Upper lobe of right lung (tissue), 1 donor: Measurements from ENCODE around the gene CHMP4A. TPM values are rescaled to one million over a fixed set of nuclear protein-coding genes. Genes with fewer than 3 reads are reported as not detected.

ENCODE experiments used
- ATAC-seq: fragments of 200-7000 bp; cut with Tn5 transposase; one replicate; pipeline ENCODE4 v1.9.1; 2020; ENCODE audit warnings: mild to moderate bottlenecking, moderate library complexity
- DNase-seq: peaks from one replicate; pipeline ENCODE4 v3.0.0-alpha.2; 2020
- H3K27ac ChIP-seq: fragments of 200-600 bp; one replicate; pipeline ENCODE4 v1.8.0; 2022
- H3K27me3 ChIP-seq: fragments of 200-600 bp; one replicate; pipeline ENCODE4 v1.8.0; 2022; ENCODE audit warnings: mild to moderate bottlenecking
- H3K36me3 ChIP-seq: fragments of 200-600 bp; one replicate; pipeline ENCODE4 v1.8.0; 2022
- H3K4me1 ChIP-seq: fragments of 200-600 bp; one replicate; pipeline ENCODE4 v1.8.0; 2022
- H3K4me3 ChIP-seq: fragments of 200-600 bp; one replicate; pipeline ENCODE4 v1.8.0; 2022; ENCODE audit warnings: mild to moderate bottlenecking
- H3K9me3 ChIP-seq: fragments of 200-600 bp; one replicate; pipeline ENCODE4 v1.8.0; 2022
- intact Hi-C: fragments of 100-400 bp; cut with DNase I; formaldehyde crosslinking; loops from one replicate; pipeline ENCODE4 v1.11.0; 2022
- total RNA-seq: library from RNA; stranded (reverse); fragmentation: NEBNext Ultra II Directional; extraction: Animal tissue kit (Norgen Biotek cat#: 25700); gene quantifications from one replicate; pipeline ENCODE4 v1.2.1, GENCODE V29; 2021
- TF ChIP-seq, protein P1 (sequence below): fragments of 200-600 bp; IDR thresholded peaks from one replicate; pipeline ENCODE4 v1.8.0; 2022; ENCODE audit warnings: antibody characterized with exemption
- donor health status: DM: no; HTN: yes; CAD: no; lungs with severe emphysema.

CHMP4A gene
- total RNA-seq, 1 donor from 2014 or later: 48.0 TPM

DNA sequence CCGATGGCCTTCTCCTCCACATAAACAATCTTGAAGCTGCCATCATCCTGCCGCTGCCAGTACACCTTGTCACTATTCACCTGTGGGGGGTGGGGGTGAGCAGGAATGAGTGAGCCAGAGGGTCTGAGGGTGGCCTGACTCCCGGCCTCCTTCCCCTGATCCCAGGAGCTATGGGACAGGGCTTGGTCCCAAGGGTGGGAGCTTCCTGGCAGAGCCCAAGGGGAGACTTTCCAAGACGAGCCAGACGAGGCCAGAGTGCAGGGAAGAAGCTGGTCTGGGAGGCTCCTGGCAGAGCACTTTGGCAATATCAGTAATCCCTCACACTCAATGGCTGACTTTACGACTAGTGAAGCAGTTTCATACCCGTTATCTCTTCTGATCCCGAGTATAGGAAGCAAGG is 42.1 kb upstream of the CHMP4A start:
- H3K27me3 ChIP-seq: no peaks in the 10 kb centered on the region
- DNase-seq (no peak), ATAC-seq (no peak)
- intact Hi-C loops: no loop called here
- H3K4me3 ChIP-seq: no peak overlapping the region
- peaks cover 10% of the 10 kb centered on the region for H3K36me3 ChIP-seq
- H3K4me1 ChIP-seq: peaks cover 5% of the 10 kb centered on the region
- TF ChIP-seq, protein P1, sequence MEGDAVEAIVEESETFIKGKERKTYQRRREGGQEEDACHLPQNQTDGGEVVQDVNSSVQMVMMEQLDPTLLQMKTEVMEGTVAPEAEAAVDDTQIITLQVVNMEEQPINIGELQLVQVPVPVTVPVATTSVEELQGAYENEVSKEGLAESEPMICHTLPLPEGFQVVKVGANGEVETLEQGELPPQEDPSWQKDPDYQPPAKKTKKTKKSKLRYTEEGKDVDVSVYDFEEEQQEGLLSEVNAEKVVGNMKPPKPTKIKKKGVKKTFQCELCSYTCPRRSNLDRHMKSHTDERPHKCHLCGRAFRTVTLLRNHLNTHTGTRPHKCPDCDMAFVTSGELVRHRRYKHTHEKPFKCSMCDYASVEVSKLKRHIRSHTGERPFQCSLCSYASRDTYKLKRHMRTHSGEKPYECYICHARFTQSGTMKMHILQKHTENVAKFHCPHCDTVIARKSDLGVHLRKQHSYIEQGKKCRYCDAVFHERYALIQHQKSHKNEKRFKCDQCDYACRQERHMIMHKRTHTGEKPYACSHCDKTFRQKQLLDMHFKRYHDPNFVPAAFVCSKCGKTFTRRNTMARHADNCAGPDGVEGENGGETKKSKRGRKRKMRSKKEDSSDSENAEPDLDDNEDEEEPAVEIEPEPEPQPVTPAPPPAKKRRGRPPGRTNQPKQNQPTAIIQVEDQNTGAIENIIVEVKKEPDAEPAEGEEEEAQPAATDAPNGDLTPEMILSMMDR: no peak
- no peaks in the 10 kb centered on the region for H3K9me3 ChIP-seq
- H3K27ac ChIP-seq: no peak overlapping the region

DNA sequence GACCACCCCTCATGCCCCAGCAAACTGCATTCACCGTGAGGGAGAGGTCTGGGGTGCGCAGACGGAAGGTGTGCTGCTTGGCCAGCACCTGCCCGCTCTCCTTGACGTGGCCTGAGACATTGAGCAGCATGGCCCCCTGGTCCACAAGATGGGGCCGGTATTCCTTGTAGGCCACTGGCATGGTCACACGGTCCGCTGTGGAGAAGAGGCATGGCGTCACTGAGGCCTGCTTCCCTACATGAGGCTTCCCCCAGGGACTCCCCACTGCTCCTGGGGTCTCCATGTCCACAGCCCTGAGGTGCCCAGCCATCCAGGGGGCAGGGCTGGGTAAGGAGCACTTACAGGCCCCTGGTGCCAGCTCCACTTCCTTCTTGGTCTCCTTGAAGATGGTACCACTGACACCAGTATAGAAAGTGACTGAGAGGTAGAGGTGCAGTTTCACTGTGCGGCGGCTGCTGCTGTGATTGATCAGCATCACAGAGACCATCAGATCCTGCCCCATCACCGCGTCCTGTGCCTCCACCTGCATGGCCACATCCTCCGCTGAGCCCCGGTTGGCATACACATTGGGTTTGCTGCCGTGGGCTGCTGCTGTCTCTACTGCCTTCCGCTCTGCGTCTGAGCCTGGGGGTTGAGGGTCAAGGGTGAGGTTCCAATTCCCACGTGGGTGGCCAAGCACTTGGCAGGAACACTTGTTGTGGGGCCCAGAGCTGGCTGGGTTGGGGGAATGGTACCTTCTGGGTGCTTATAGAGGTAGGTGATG is 41.5 kb upstream of the CHMP4A start:
- Histone ChIP-seq H3K9me3 (no peaks in the 10 kb centered on the region), H3K4me1 (peaks cover 5% of the 10 kb centered on the region), H3K27me3 (no peaks in the 10 kb centered on the region), H3K4me3 (no peak overlapping the region), H3K36me3 (peaks cover 10% of the 10 kb centered on the region), H3K27ac (no peak overlapping the region)
- TF ChIP-seq, protein P1: no peak
- intact Hi-C loops: no loop called here
- no peak for ATAC-seq
- DNase-seq: no peak

DNA sequence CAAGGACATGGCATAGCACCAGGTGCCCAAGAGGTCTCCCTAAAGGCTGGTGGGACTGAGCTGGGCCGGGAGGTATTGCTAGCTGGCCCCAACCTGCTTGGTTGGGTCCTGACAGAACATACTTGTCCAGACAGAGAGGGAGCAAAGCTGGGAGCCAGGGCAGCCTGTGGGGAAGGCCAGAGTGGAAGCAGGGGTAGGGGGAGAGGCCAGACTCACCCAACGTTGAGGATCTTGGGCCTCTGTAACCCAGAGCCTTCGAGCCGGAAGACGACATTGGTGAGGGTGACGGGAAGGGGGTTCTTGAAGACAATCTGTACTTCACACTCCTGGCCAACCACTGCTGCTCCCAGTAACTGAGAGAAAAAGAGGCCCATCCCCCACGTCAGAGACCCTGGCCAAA is 40.6 kb upstream of the CHMP4A start:
- no peak for ATAC-seq
- DNase-seq: no peak
- Histone ChIP-seq H3K36me3 (peaks cover 10% of the 10 kb centered on the region), H3K9me3 (no peaks in the 10 kb centered on the region), H3K27me3 (no peaks in the 10 kb centered on the region), H3K27ac (no peak overlapping the region), H3K4me1 (peaks cover 2% of the 10 kb centered on the region), H3K4me3 (no peak overlapping the region)
- intact Hi-C loops: no loop called here
- TF ChIP-seq, protein P1: no peak

DNA sequence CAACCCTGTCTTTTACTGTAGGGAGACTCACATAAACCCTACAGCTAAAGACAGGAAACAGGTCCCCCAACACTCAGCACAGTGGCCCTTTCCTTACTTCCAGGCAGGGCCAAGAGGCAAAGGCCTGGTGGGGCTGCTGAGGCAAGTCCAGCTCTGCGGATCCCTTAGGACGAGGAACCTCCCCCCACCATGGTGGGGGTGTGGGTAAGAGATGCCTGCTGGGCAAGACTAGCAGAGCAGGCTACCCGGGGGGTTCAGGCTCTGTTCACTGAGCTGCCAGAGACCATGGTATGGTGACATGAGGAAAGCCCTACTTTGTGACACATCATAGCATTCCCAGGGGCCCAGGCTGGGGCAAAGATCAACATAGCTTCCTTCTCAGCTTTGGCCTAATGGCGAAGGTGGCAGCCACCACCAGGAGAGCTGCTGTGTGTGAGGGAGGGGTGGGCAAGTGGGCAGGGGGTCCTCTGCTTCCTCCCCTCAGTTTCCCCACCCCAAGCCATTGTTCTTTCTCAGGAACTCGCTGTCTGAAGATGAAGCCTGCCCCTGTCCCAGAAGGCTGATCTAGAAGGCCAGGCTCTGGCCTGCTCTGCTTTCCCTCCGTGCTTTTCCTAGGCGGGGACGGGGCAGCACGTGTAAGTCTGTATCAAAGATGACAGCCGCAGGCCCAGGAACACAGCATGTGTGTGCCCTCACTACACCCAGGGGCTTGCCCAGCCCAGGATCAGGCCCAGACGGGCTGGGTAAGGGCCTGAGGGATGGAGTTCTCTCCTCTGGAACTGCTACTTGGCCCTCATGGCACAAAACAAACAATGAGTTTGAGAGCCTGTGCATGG is 39.2 kb upstream of the CHMP4A start:
- Histone ChIP-seq H3K9me3 (no peaks in the 10 kb centered on the region), H3K27ac (peak overlapping the region; percentile 18), H3K4me1 (no peaks in the 10 kb centered on the region), H3K27me3 (no peaks in the 10 kb centered on the region), H3K4me3 (no peak overlapping the region), H3K36me3 (peaks cover 10% of the 10 kb centered on the region)
- peak; percentile 48 for DNase-seq
- intact Hi-C loops: no loop called here
- ATAC-seq: no peak
- TF ChIP-seq, protein P1: no peak

DNA sequence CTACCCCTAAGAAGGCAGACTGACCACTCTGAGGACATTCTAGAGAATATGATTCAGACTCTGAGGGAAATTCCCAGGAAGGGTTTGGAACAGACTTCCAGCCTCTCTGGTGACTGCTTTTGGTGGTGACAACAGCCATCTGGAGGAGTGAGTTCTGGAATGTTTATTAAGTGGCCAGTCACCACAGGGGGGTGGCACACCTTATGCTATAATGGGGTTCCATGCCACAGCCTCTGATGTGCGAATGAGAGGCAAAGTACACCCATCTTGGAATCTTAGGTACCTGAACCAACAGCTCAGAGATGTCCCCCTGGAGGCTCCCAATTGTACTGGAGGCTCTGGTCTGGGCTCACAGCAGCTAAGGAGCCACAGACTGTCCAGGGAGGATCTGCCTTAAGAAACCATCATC is 38.6 kb upstream of the CHMP4A start:
- Histone ChIP-seq H3K36me3 (peaks cover 10% of the 10 kb centered on the region), H3K27ac (peak overlapping the region; percentile 18), H3K4me1 (no peaks in the 10 kb centered on the region), H3K4me3 (no peak overlapping the region), H3K27me3 (no peaks in the 10 kb centered on the region), H3K9me3 (no peaks in the 10 kb centered on the region)
- DNase-seq: peak; percentile 34
- intact Hi-C loops: no loop called here
- TF ChIP-seq, protein P1: no peak
- ATAC-seq: peak; percentile 56
